A549 (cell line): ENCODE data around the gene ANKRD9.

ENCODE experiments used
- CHD4 ChIP-seq: fragments of 200-600 bp; sonication (generic); IDR thresholded peaks from 2 replicates; pipeline ENCODE4 v1.6.1; 2016; ENCODE audit warnings: antibody characterized with exemption, mild to moderate bottlenecking, borderline replicate concordance
- CTCF ChIP-seq: fragments of >200 bp; sonication (Bioruptor Twin); formaldehyde crosslinking; IDR thresholded peaks from 3 replicates; pipeline ENCODE4 v1.5.1; 2016
- EP300 ChIP-seq, 2 experiments: fragments of >200 bp; sonication (Bioruptor Twin); formaldehyde crosslinking; IDR thresholded peaks; 2 replicates in 1 of 2; 3 replicates in 1 of 2; pipeline ENCODE4 v1.6.1; 2016 to 2017
- POLR2A ChIP-seq: IDR thresholded peaks from 2 replicates; pipeline ENCODE4 v1.6.1; 2012; ENCODE audit warnings: mild to moderate bottlenecking, low read length

GRCh38 chr14:102461490-102462338 lies 47.9 kb downstream of the ANKRD9 start:
- TF ChIP-seq POLR2A: no peak
- no peak for TF ChIP-seq CTCF
- no peak for TF ChIP-seq CHD4
- no peak for TF ChIP-seq EP300 (IDR thresholded peaks at IDR 0.05)
